Measurements from ENCODE around the gene TMEM218. TPM values are rescaled to one million over a fixed set of nuclear protein-coding genes. Genes with fewer than 3 reads are reported as not detected.

The TMEM218 gene
- total and polyA plus RNA-seq, 2 of the 8 experiments (the other 6 are each of a cell fraction or from before 2014, with no cell fraction given): 17.0 to 33.5 TPM

- TF ChIP-seq SAP30 (IDR thresholded peaks at IDR 0.05; ENCODE audit: insufficient read depth, insufficient replicate concordance, low read length): no peak
- no peak for TF ChIP-seq CHD2 (IDR thresholded peaks at IDR 0.05; ENCODE audit: low read length)
These were observed 21.2 kb upstream of the TMEM218 start (continued) for GRCh38 chr11:125132596-125132995.
